ENCODE results near the gene ITIH5. TPM values are rescaled to one million over a fixed set of nuclear protein-coding genes. Genes with fewer than 3 reads are reported as not detected.

Gene ITIH5
- total RNA-seq, 2 donors from 2014 or later: not detected

DNA sequence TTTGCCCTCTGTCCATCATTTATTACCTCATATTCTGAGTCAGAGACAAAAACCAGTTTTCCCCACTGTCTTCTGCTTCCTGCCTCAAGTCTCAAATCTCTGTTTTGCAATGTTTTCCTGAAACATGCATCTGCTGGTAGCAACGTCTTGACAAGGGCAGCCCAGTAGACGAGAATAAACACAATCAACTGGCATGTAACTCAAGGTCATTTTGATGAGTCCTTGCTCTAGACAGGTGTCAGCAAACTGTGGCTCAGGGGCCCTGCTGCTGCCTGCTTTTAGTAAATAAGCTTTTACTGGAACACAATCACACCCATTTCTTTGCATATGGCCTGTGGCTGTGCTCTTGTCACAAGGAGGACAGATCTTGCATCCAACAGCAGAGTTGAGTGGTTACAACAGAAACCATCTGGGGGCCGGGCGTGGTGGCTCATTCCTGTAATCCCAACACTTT is 59.8 kb downstream of the ITIH5 start:
- H3K4me3 Mint-ChIP-seq: no peak overlapping the region
- peaks cover 0 to 1% of the 10 kb centered on the region in 2 donors for H3K36me3 Mint-ChIP-seq (ENCODE audit: insufficient read depth in 2 of 2)
- H3K27me3 Mint-ChIP-seq (ENCODE audit: low read depth): peaks cover 7% of the 10 kb centered on the region
- H3K9me3 Mint-ChIP-seq: no peaks in the 10 kb centered on the region
- H3K27ac Mint-ChIP-seq: no peak overlapping the region
- DNase-seq (no peak), ATAC-seq (replicated peaks in 1 of 2) (no peak)
- no peaks in the 10 kb centered on the region for H3K4me1 Mint-ChIP-seq (ENCODE audit: low read depth)

DNA sequence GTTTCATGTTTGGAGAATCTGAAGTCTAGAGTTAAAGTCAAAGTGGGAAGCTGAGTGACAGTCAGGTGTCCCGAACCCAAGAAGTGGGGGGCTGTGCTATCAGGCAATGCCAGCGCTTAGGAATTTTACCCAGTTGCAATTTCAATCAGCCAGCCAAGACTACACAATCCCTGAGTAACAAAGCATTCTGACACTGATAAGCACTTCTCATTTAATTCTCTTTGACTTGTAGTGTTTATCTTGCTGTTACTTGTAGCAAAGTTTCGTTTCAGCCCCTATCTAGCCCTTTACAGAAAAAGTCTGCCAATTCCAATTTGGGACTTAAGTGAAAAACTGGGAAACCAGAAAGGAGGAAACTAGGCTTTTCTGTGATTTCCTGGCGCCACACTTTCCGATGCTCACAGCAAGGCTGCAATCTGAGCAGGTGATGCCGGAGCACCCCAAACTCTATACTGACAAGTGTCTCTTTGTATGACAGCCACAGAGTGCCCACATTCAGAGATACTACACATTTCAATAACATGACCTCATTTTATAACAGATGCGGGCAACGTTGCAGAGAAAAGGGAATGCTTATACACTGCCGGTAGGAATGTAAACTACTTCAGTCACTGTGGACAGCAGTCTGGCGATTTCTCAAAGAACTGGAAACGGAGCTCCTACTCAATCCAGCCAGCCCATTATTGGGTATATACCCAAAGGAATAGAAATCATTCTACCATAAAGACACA is 61.0 kb downstream of the ITIH5 start:
- peaks cover 0 to 1% of the 10 kb centered on the region in 2 donors for H3K36me3 Mint-ChIP-seq (ENCODE audit: insufficient read depth in 2 of 2)

DNA sequence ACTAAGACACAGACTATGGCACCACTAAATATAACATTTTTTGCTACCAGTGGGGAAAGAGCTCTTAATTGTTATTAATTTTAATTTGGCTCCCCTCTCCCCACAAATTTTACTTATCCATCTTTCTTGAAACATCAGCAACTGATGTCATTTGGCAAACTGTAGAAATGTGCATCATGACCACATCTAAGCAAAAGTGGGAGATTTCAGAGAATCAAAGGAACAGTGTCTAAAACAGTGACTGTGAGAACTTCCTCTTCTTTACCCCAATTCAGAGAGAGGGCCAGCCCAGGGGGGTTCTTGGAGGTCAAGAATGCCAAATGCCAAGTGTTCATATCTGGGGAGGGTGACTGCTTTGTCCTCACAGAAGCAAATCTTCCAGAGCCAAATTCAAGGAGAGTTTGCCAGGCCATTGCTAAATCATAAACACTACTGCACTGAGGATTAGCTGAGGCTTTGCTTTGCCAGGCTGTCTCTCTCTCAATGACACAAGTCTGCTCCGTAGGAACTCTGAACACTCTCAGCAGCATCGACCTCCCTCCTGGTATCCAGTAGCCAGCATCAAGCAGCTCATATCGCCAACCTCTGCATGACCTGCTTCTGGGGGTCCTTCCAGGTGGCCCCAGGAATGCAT is 65.6 kb downstream of the ITIH5 start:
- Mint-ChIP-seq H3K27me3 (ENCODE audit: low read depth) (peaks cover 7% of the 10 kb centered on the region), H3K4me3 (no peak overlapping the region), H3K4me1 (ENCODE audit: low read depth) (peaks cover 6% of the 10 kb centered on the region), H3K9me3 (no peaks in the 10 kb centered on the region), H3K27ac (no peak overlapping the region), H3K36me3 (ENCODE audit: insufficient read depth in 2 of 2) (peaks cover 0 to 1% of the 10 kb centered on the region in 2 donors)
- ATAC-seq (replicated peaks in 1 of 2) (no peak), DNase-seq (no peak)

More for the DNA sequence above, 61.0 kb downstream of the ITIH5 start:
- Mint-ChIP-seq H3K27ac (no peak overlapping the region), H3K27me3 (ENCODE audit: low read depth) (peaks cover 7% of the 10 kb centered on the region), H3K4me3 (no peak overlapping the region), H3K4me1 (ENCODE audit: low read depth) (peaks cover 6% of the 10 kb centered on the region), H3K9me3 (no peaks in the 10 kb centered on the region)
- ATAC-seq (replicated peaks in 1 of 2): no peak
- DNase-seq: no peak

DNA sequence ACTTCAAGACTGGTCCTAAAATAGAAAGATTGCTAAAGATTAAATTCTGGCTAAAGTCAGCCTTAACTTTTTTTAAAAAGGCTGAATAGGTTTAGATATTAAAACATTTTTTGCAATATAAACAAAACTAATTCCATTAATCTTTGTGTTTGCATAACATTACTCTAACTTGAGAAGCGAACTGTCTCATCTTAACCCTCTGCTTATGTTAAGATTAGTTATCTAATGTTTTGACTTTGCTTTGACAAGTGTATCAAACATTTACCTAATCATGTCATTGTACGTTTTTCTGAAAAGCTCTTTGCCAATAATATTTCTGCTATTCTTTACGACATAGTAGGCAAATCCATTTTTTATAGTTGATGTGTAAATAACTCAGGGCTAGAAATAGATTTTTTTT is 68.0 kb downstream of the ITIH5 start:
- no peaks in the 10 kb centered on the region for H3K9me3 Mint-ChIP-seq
- no peak for ATAC-seq (replicated peaks in 1 of 2)
- DNase-seq: no peak
- peaks cover 6% of the 10 kb centered on the region for H3K4me1 Mint-ChIP-seq (ENCODE audit: low read depth)
- peaks cover 0 to 1% of the 10 kb centered on the region in 2 donors for H3K36me3 Mint-ChIP-seq (ENCODE audit: insufficient read depth in 2 of 2)
- no peak overlapping the region for H3K4me3 Mint-ChIP-seq
- peaks cover 7% of the 10 kb centered on the region for H3K27me3 Mint-ChIP-seq (ENCODE audit: low read depth)
- no peak overlapping the region for H3K27ac Mint-ChIP-seq

DNA sequence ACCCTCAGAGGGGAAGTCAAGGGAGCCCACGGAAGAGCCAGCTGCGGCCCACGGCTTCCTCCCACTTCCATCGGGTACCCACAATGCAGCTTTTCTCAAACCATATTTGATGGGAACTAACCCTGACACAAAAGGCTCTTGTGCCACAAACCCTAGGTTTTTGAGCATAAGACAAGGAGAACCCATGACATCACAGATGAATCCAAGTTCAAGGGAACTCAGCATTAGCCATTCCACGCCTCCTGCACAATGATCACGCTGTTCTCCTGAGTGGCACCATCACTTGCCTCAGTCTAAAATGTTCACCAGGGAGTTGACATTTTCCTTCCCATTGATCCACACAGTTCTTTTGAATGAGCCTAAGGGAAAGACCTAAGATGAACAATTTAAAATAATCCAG is 70.4 kb downstream of the ITIH5 start:
- ATAC-seq (replicated peaks in 1 of 2) (no peak), DNase-seq (no peak)
- Mint-ChIP-seq H3K4me1 (ENCODE audit: low read depth) (peaks cover 5% of the 10 kb centered on the region), H3K27ac (no peak overlapping the region), H3K9me3 (no peaks in the 10 kb centered on the region), H3K27me3 (ENCODE audit: low read depth) (no peaks in the 10 kb centered on the region), H3K36me3 (ENCODE audit: insufficient read depth in 2 of 2) (no peaks in the 10 kb centered on the region), H3K4me3 (no peak overlapping the region)

DNA sequence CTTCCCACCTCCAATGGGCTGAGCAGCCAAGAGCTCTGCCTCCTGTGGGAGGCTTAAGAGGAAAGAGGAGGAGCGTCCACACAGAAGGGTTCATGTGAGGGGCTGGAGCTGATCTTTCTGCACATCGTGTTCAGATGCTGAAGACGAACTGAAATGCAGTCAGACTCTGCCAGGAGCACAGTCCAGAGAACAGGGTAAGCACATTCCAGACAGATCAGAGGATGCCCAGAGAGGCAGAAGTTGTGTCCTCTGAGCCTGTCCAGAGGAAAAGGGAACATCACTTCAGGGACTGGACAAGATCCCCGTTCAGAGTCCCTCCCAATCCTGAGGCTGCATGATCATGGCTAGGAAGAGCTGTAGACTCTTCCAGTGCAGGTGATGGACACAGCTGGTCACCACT is 72.9 kb downstream of the ITIH5 start:
- H3K4me1 Mint-ChIP-seq (ENCODE audit: low read depth): peaks cover 4% of the 10 kb centered on the region
- DNase-seq (no peak), ATAC-seq (replicated peaks in 1 of 2) (no peak)
- H3K27ac Mint-ChIP-seq: no peak overlapping the region
- no peaks in the 10 kb centered on the region for H3K9me3 Mint-ChIP-seq
- no peaks in the 10 kb centered on the region for H3K36me3 Mint-ChIP-seq (ENCODE audit: insufficient read depth in 2 of 2)
- H3K27me3 Mint-ChIP-seq (ENCODE audit: low read depth): no peaks in the 10 kb centered on the region
- H3K4me3 Mint-ChIP-seq: no peak overlapping the region

DNA sequence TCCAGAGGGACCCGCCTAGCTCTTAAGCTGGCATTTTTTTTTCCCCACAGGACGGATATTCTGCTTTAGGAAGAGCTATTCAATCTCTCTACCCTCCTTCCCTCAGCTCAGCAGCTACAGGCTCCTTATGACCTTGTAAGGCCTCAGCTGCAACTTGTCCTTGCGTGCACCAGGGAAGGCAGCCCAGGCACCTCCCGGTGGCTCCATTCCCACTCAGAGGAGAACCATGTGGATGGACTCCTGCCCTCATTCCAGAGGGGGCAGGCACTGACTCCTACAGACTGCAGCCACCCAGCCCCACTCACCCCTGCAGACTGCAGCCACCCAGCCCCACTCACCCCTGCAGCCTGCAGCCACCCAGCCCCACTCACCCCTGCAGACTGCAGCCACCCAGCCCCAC is 73.7 kb downstream of the ITIH5 start:
- DNase-seq (no peak), ATAC-seq (replicated peaks in 1 of 2) (no peak)
- Mint-ChIP-seq H3K4me1 (ENCODE audit: low read depth) (peaks cover 4% of the 10 kb centered on the region), H3K27me3 (ENCODE audit: low read depth) (no peaks in the 10 kb centered on the region), H3K36me3 (ENCODE audit: insufficient read depth in 2 of 2) (no peaks in the 10 kb centered on the region), H3K4me3 (no peak overlapping the region), H3K27ac (no peak overlapping the region), H3K9me3 (no peaks in the 10 kb centered on the region)

DNA sequence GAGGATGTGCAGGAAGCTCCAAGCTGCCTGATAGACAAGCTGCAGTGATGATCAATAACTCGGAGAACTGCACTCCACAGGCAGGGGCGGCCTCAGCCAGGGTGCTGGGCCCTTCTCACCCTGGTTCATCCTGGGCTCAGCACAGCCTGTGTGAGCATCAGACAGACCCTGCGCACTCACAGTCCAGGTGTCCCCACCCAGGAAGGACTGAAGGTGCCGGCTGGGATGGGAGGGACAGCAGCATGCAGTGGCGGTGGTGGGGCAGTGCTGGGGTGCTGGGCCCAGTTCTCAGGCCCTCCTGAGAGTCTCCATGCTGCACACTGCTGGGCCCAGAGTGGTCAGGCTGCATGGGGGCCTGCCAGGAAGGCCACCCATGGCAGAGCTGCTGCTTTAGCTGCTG is 74.1 kb downstream of the ITIH5 start:
- Mint-ChIP-seq H3K4me3 (no peak overlapping the region), H3K27me3 (ENCODE audit: low read depth) (no peaks in the 10 kb centered on the region), H3K36me3 (ENCODE audit: insufficient read depth in 2 of 2) (no peaks in the 10 kb centered on the region), H3K9me3 (no peaks in the 10 kb centered on the region), H3K4me1 (ENCODE audit: low read depth) (peaks cover 4% of the 10 kb centered on the region), H3K27ac (no peak overlapping the region)
- no peak for ATAC-seq (replicated peaks in 1 of 2)
- DNase-seq: no peak

DNA sequence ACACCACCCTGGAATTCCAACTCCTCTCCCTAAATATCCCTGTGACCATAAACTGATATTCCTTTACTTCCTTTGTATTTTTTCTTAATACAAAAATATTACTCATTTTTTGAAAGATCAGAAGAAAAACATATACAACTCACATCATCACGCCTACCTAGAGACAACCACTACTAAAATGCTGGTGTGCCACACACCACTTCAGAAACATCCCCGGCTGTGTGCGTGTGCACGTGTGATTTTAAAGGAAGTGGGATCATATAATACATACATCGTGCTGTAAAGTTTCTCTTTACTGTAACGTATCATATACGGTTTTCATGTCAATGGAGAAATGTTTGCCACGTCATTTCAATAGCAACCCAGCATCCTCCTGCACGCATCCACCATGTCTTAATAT is 76.5 kb downstream of the ITIH5 start:
- DNase-seq (no peak), ATAC-seq (replicated peaks in 1 of 2) (no peak)
- Mint-ChIP-seq H3K36me3 (ENCODE audit: insufficient read depth in 2 of 2) (no peaks in the 10 kb centered on the region), H3K27ac (no peak overlapping the region), H3K27me3 (ENCODE audit: low read depth) (peaks cover 7% of the 10 kb centered on the region), H3K9me3 (no peaks in the 10 kb centered on the region), H3K4me3 (no peak overlapping the region), H3K4me1 (ENCODE audit: low read depth) (peaks cover 4% of the 10 kb centered on the region)

DNA sequence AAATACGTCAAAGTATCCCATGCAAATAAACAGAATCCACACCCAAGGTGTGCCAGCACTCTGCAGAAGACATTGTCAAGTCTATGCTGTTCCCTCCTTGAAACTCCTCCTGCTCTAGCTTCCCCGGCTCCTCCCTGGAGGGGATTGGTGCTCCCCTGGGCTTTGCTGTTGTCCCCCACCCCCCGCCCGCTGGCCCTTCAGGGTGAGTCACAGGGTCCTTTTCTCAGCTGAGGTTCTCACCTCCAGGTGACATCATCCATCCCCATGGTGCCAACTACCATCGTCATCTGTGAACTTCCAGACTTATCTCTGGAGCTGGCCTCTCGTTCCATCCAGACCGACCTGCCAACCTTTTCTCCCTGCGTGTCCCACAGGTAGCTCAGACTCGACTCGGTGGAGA is 77.0 kb downstream of the ITIH5 start:
- H3K9me3 Mint-ChIP-seq: no peaks in the 10 kb centered on the region
- no peak for DNase-seq
- H3K36me3 Mint-ChIP-seq (ENCODE audit: insufficient read depth in 2 of 2): no peaks in the 10 kb centered on the region
- no peak for ATAC-seq (replicated peaks in 1 of 2)
- H3K27ac Mint-ChIP-seq: no peak overlapping the region
- H3K27me3 Mint-ChIP-seq (ENCODE audit: low read depth): peaks cover 7% of the 10 kb centered on the region
- no peak overlapping the region for H3K4me3 Mint-ChIP-seq
- H3K4me1 Mint-ChIP-seq (ENCODE audit: low read depth): peaks cover 4% of the 10 kb centered on the region

DNA sequence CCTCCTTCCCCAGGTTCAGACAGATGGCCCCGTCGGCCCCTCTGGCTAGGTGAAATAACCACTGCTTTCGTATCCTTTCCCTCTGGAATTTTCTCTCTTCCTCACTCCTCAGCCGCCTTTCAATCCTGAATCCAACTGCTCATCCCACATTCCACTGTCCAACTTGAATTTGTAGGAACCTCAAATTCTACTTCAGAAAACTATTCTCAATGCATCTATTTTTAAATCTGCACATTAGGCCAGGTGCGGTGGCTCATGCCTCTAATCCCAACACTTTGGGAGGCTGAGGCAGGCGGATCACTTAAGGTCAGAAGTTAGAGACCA is 78.9 kb downstream of the ITIH5 start:
- no peak for ATAC-seq (replicated peaks in 1 of 2)
- H3K4me3 Mint-ChIP-seq: no peak overlapping the region
- H3K4me1 Mint-ChIP-seq (ENCODE audit: low read depth): peaks cover 4% of the 10 kb centered on the region
- no peak for DNase-seq
- no peaks in the 10 kb centered on the region for H3K36me3 Mint-ChIP-seq (ENCODE audit: insufficient read depth in 2 of 2)
- H3K27me3 Mint-ChIP-seq (ENCODE audit: low read depth): peaks cover 7% of the 10 kb centered on the region
- peak overlapping the region; percentile 2 for H3K27ac Mint-ChIP-seq
- no peaks in the 10 kb centered on the region for H3K9me3 Mint-ChIP-seq

DNA sequence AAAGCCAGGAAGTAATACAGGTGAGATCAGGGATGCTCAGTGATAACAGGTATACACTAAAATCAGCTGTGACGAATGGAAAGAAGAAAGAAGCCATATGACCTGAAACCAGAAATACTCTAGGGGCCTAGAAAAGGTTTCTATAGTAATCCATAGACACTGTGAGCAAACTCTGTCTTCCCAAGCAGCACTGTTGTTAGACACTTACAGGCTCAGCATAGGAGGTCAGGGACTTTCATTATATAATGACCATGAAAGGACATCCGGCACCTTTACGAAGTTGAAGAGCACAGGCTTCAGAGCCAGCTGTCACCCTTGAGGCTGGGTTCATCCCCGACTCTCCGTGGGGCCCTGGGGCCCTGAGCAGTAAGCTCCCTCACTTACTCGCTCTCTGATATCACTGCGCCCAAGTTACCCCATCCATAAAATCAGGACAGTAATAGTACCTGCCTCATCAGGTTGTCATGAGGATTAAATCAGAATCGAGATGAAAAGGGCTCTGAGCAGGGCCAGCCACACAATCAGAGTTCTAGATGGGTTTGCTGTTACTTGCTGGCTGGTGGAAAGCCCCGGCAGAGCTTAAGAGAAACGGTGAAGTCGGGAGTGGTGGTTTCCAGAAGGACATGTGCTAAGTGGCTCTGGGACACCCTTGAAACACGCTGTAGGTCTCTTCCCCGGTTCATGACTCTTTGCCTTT is 79.5 kb downstream of the ITIH5 start:
- DNase-seq (no peak), ATAC-seq (replicated peaks in 1 of 2) (no peak)
- Mint-ChIP-seq H3K27me3 (ENCODE audit: low read depth) (peaks cover 7% of the 10 kb centered on the region), H3K36me3 (ENCODE audit: insufficient read depth in 2 of 2) (no peaks in the 10 kb centered on the region), H3K4me3 (no peak overlapping the region), H3K4me1 (ENCODE audit: low read depth) (peaks cover 4% of the 10 kb centered on the region), H3K9me3 (no peaks in the 10 kb centered on the region), H3K27ac (no peak overlapping the region)

DNA sequence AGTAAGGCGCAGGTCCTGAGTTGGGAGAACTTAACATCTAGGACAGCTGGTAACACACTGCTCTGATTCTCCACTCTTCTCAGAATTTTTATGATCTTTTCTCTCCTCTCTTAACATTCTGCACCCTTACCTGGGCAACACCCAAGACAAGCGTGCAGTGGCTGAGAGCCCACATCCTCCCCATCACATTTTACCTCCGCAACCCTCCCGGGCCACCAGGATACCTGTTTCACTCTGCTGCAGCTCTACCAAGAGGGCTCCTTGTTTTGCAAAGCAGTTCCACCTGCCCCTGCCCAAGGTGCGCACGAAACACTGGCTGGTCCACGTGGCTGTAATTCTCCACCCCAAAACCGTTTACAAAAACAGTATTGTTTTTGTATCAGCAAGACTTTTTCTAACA is 81.5 kb downstream of the ITIH5 start:
- Mint-ChIP-seq H3K9me3 (no peaks in the 10 kb centered on the region), H3K27ac (no peak overlapping the region), H3K27me3 (ENCODE audit: low read depth) (peaks cover 7% of the 10 kb centered on the region), H3K36me3 (ENCODE audit: insufficient read depth in 2 of 2) (no peaks in the 10 kb centered on the region), H3K4me3 (no peak overlapping the region), H3K4me1 (ENCODE audit: low read depth) (no peaks in the 10 kb centered on the region)
- DNase-seq (no peak), ATAC-seq (replicated peaks in 1 of 2) (no peak)

All from activated T-cell treated with anti-CD3 and anti-CD28 coated beads, Interleukin-2, amount 50 U/mL, for 72 hours (primary cell).